Measurements from ENCODE around the gene ZBTB49.

The ZBTB49 gene

DNA sequence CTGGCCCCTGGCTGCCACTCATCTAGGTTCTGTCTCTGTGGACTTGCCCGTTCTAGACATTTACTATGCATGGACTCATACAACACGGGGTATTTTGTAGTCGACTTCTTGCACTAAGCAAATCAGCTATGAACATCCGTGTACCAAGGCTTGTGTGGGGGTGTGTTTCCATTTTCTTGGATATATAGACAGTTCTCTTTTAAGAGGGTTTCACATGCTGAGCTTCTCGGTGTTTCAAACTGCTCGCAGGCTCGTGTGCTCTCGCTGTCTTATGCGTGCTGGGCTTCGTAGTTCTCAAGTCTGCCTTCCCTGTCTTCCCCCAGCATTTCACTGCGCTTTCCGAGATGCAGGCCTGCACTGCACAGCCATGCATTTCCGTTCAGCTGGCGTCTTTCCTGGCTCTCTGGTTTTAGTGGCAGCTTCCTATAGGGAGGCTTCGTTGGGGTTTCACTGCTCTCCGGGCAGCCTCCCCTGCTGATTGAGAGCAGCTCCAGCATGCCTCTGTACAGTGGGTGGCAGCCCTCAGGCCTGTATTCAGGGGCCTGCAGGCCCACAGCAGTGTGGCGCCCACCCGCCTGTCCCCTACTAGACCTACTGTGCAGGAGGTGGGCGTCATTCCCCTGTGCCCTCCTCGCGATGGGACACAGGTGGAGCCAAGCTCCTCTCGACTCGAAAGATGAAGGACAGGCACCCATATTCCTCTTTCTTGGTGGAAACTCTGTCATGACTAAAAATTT is 27.6 kb downstream of the ZBTB49 start:
- DNase-seq (ENCODE audit: low spot score) = no peak
- TF ChIP-seq, protein P1, sequence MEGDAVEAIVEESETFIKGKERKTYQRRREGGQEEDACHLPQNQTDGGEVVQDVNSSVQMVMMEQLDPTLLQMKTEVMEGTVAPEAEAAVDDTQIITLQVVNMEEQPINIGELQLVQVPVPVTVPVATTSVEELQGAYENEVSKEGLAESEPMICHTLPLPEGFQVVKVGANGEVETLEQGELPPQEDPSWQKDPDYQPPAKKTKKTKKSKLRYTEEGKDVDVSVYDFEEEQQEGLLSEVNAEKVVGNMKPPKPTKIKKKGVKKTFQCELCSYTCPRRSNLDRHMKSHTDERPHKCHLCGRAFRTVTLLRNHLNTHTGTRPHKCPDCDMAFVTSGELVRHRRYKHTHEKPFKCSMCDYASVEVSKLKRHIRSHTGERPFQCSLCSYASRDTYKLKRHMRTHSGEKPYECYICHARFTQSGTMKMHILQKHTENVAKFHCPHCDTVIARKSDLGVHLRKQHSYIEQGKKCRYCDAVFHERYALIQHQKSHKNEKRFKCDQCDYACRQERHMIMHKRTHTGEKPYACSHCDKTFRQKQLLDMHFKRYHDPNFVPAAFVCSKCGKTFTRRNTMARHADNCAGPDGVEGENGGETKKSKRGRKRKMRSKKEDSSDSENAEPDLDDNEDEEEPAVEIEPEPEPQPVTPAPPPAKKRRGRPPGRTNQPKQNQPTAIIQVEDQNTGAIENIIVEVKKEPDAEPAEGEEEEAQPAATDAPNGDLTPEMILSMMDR (IDR thresholded peaks at IDR 0.05; ENCODE audit: extremely low read depth, missing control alignments) = no peak

- DNase-seq (ENCODE audit: low spot score) = no peak
- TF ChIP-seq, protein P1 (IDR thresholded peaks at IDR 0.05; ENCODE audit: extremely low read depth, missing control alignments) = no peak
Observed at GRCh38 chr4:4320528-4320927, 30.5 kb downstream of the ZBTB49 start.

DNA sequence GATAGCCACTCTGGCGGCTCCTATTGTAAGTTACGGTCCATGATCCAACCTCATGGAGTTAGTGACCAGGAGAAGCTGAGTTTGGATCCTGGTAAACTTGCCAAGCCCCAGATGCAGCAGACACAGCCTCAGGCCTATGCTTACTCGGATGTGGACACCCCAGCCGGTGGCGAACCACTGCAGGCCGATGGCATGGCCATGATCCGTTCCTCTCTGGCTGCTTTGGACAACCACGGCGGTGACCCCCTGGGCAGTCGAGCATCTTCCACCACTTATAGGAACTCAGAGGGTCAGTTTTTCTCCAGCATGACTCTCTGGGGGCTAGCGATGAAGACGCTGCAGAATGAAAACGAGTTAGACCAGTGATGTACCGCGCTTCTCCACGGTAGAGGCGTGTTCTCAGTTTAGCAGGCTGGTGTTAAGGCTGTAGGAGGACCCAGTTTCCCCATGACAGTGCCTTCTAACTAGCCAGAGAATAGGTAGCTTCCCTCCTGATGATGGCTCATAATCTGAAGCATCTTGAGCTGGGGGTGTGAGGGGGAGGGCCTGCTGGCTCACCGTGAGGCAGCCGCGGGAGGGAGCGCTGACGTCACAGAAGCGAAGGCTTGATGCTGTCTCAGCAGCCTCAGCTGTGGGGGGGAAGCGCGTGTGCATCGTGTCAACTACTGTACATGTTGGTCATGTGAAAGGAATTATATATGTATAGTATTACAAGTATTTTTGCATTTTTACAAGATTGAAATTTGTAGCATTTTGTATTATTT is 31.1 kb downstream of the ZBTB49 start:
- TF ChIP-seq, protein P1 (IDR thresholded peaks at IDR 0.05; ENCODE audit: extremely low read depth, missing control alignments) = no peak
- DNase-seq (ENCODE audit: low spot score) = no peak

- no peak for DNase-seq (ENCODE audit: low spot score)
- TF ChIP-seq, protein P1 (IDR thresholded peaks at IDR 0.05; ENCODE audit: extremely low read depth, missing control alignments) = no peak
Observed at GRCh38 chr4:4321951-4322688, 32.1 kb downstream of the ZBTB49 start.

- no peak for DNase-seq (ENCODE audit: low spot score)
- TF ChIP-seq, protein P1 (IDR thresholded peaks at IDR 0.05; ENCODE audit: extremely low read depth, missing control alignments) = no peak
Observed at GRCh38 chr4:4323705-4324534, 33.9 kb downstream of the ZBTB49 start.

GRCh38 chr4:4325321-4325720 is 35.3 kb downstream of the ZBTB49 start:
- DNase-seq (ENCODE audit: low spot score) = no peak

More at GRCh38 chr4:4325321-4325720, 35.3 kb downstream of the ZBTB49 start:
- TF ChIP-seq, protein P1 (IDR thresholded peaks at IDR 0.05; ENCODE audit: extremely low read depth, missing control alignments) = no peak

All from GM20000 (cell line).